GM06990 (cell line): Measurements from ENCODE around the gene GPATCH8.
"Not testable (repeated sequence)": the region's sequence is repeated elsewhere in the genome, so short reads cannot be mapped to it uniquely, and the experiment has no call there.

Experiments used
- DNase-seq: peaks from one replicate; pipeline ENCODE4 v3.0.0-alpha.2; 2011; ENCODE audit not compliant: insufficient read length; ENCODE audit errors: extremely low read depth
- H3K27me3 ChIP-seq: replicated peaks from 2 replicates; pipeline ENCODE4 v1.6.0; 2011; ENCODE audit warnings: low read length; ENCODE audit not compliant: control insufficient read depth, insufficient read depth
- H3K36me3 ChIP-seq: 2 replicates; pipeline ENCODE4 v1.5.1; 2011; ENCODE audit warnings: low read length; ENCODE audit not compliant: control insufficient read depth, insufficient read depth
- H3K4me3 ChIP-seq: replicated peaks from 2 replicates; pipeline ENCODE4 v1.5.1; 2011; ENCODE audit warnings: low read depth, mild to moderate bottlenecking, control low read depth, low read length
- TF ChIP-seq, protein P1 (sequence below): IDR thresholded peaks from 2 replicates; pipeline ENCODE4 v1.5.1; 2011; ENCODE audit warnings: low read length, control low read depth, mild to moderate bottlenecking, inconsistent platforms; ENCODE audit not compliant: insufficient read depth, poor library complexity, severe bottlenecking

The GPATCH8 gene

GRCh38 chr17:44397479-44398440, 105.4 kb downstream of the GPATCH8 start:
- TF ChIP-seq, protein P1, sequence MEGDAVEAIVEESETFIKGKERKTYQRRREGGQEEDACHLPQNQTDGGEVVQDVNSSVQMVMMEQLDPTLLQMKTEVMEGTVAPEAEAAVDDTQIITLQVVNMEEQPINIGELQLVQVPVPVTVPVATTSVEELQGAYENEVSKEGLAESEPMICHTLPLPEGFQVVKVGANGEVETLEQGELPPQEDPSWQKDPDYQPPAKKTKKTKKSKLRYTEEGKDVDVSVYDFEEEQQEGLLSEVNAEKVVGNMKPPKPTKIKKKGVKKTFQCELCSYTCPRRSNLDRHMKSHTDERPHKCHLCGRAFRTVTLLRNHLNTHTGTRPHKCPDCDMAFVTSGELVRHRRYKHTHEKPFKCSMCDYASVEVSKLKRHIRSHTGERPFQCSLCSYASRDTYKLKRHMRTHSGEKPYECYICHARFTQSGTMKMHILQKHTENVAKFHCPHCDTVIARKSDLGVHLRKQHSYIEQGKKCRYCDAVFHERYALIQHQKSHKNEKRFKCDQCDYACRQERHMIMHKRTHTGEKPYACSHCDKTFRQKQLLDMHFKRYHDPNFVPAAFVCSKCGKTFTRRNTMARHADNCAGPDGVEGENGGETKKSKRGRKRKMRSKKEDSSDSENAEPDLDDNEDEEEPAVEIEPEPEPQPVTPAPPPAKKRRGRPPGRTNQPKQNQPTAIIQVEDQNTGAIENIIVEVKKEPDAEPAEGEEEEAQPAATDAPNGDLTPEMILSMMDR = no peak
- H3K36me3 ChIP-seq = peaks cover 22% of the 10 kb centered on the region
- no peak overlapping the region for H3K4me3 ChIP-seq
- no peak for DNase-seq
- no peaks in the 10 kb centered on the region for H3K27me3 ChIP-seq

- H3K4me3 ChIP-seq = no peak overlapping the region
- H3K27me3 ChIP-seq = no peaks in the 10 kb centered on the region
- TF ChIP-seq, protein P1 = no peak
- DNase-seq = no peak
- H3K36me3 ChIP-seq = peaks cover 22% of the 10 kb centered on the region
Measured at GRCh38 chr17:44396946-44397345, 106.3 kb downstream of the GPATCH8 start.

GRCh38 chr17:44394833-44395232, 108.4 kb downstream of the GPATCH8 start:
- H3K36me3 ChIP-seq = peaks cover 14% of the 10 kb centered on the region

DNA sequence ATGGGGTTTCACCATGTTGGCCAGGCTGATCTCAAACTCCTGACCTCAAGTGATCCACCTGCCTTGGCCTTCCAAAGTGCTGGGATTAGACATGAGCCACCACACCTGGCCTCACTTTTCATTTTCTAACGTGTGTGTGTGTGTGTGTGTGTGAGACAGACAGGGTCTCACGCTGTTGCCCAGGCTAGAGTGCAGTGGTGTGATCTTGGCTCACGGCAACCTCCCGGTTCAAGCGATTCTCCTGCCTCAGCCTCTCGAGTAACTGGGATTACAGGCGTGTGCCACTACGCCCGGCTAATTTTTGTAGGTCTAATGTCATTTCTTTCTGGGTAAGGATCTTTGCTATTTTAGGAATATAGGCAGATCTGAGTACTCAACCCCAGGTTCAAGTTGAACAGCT, 109.1 kb downstream of the GPATCH8 start:
- H3K27me3 ChIP-seq, DNase-seq, H3K4me3 ChIP-seq: not testable (repeated sequence)
- peaks cover 13% of the 10 kb centered on the region for H3K36me3 ChIP-seq

More at GRCh38 chr17:44394833-44395232, 108.4 kb downstream of the GPATCH8 start:
- Histone ChIP-seq H3K27me3 (no peaks in the 10 kb centered on the region), H3K4me3 (no peak overlapping the region)
- TF ChIP-seq, protein P1 = no peak
- no peak for DNase-seq

- Histone ChIP-seq H3K4me3 (no peak overlapping the region), H3K27me3 (no peaks in the 10 kb centered on the region), H3K36me3 (no peaks in the 10 kb centered on the region)
- DNase-seq = no peak
- TF ChIP-seq, protein P1 = no peak
Measured at GRCh38 chr17:44390250-44390870, 112.8 kb downstream of the GPATCH8 start.

GRCh38 chr17:44389723-44390202, 113.4 kb downstream of the GPATCH8 start:
- DNase-seq = no peak
- Histone ChIP-seq H3K4me3 (no peak overlapping the region), H3K27me3 (no peaks in the 10 kb centered on the region), H3K36me3 (no peaks in the 10 kb centered on the region)
- TF ChIP-seq, protein P1 = no peak
